A549 (cell line): Measurements from ENCODE around the gene SHC2. TPM values are rescaled to one million over a fixed set of nuclear protein-coding genes. Genes with fewer than 3 reads are reported as not detected.
"Not testable (repeated sequence)": the region's sequence is repeated elsewhere in the genome, so short reads cannot be mapped to it uniquely, and the experiment has no call there.

Experiments used
- ATAC-seq, 2 experiments: fragments of 200-7000 bp in 1 of 2; fragments of >200 bp in 1 of 2; cut with Nextera tagmentation in 1 of 2; cut with Tn5 transposase in 1 of 2; 3 replicates each; pipeline versions ENCODE4 v1.8.0 to v1.9.1; 2018 to 2020; ENCODE audit warnings: mild to moderate bottlenecking in 1 of 2, moderate library complexity in 1 of 2
- CTCF ChIA-PET: fragments of 300-600 bp; sonication (Branson Sonifier 250); formaldehyde crosslinking; extraction: SDS; loops from one replicate; lab custom pipeline; 2021; ENCODE audit warnings: antibody characterized with exemption, inconsistent platforms; lab: Yijun Ruan, JAX
- POLR2A ChIA-PET: fragments of 350-600 bp; formaldehyde crosslinking; extraction: SDS; loops from one replicate; lab custom pipeline; 2021; ENCODE audit warnings: antibody characterized with exemption, inconsistent platforms; lab: Yijun Ruan, JAX
- DNase-seq, 2 experiments: peaks; one replicate each; pipeline versions ENCODE4 v3.0.0 to v3.0.0-alpha.2; 2011 to 2016; ENCODE audit warnings: low read depth in 1 of 2, low spot score in 1 of 2
- FAIRE-seq: peaks from 2 replicates; lab custom pipeline; 2011; peaks lifted over from hg19 to GRCh38; lab: Jason Lieb, UNC
- H3K27ac ChIP-seq, 2 experiments: fragments of >200 bp; sonication (Bioruptor Twin); formaldehyde crosslinking; 3 replicates each; pipeline ENCODE4 v1.5.1; 2016 to 2017
- H3K4me1 ChIP-seq: fragments of >200 bp; sonication (Bioruptor Twin); formaldehyde crosslinking; 3 replicates; pipeline ENCODE4 v1.6.1; 2016
- H3K4me2 ChIP-seq: fragments of >200 bp; sonication (Bioruptor Twin); formaldehyde crosslinking; 3 replicates; pipeline ENCODE4 v1.6.1; 2016
- H3K4me3 ChIP-seq: fragments of >200 bp; sonication (Bioruptor Twin); formaldehyde crosslinking; 3 replicates; pipeline ENCODE4 v1.5.1; 2016
- H3K9me3 ChIP-seq: fragments of >200 bp; sonication (Bioruptor Twin); formaldehyde crosslinking; 3 replicates; pipeline ENCODE4 v1.6.1; 2016
- BCL3 ChIP-seq: fragments of >200 bp; sonication (Bioruptor Twin); formaldehyde crosslinking; IDR thresholded peaks from 3 replicates; pipeline ENCODE4 v1.6.1; 2016
- CBX2 ChIP-seq: fragments of 200-600 bp; sonication (generic); IDR thresholded peaks from 2 replicates; pipeline ENCODE4 v1.6.1; 2016; ENCODE audit warnings: low read depth, mild to moderate bottlenecking, borderline replicate concordance
- CBX8 ChIP-seq: fragments of 200-600 bp; sonication (generic); IDR thresholded peaks from 2 replicates; pipeline ENCODE4 v1.6.1; 2016
- CHD4 ChIP-seq: fragments of 200-600 bp; sonication (generic); IDR thresholded peaks from 2 replicates; pipeline ENCODE4 v1.6.1; 2016; ENCODE audit warnings: antibody characterized with exemption, mild to moderate bottlenecking, borderline replicate concordance
- CTCF ChIP-seq: fragments of >200 bp; sonication (Bioruptor Twin); formaldehyde crosslinking; IDR thresholded peaks from 3 replicates; pipeline ENCODE4 v1.5.1; 2016
- E2F6 ChIP-seq: IDR thresholded peaks from 2 replicates; pipeline ENCODE4 v1.6.1; 2012; ENCODE audit warnings: low read depth, borderline replicate concordance
- EP300 ChIP-seq, 2 experiments: fragments of >200 bp; sonication (Bioruptor Twin); formaldehyde crosslinking; IDR thresholded peaks; 2 replicates in 1 of 2; 3 replicates in 1 of 2; pipeline ENCODE4 v1.6.1; 2016 to 2017
- GATA3 ChIP-seq: IDR thresholded peaks from 2 replicates; pipeline ENCODE4 v1.6.1; 2012; ENCODE audit warnings: borderline replicate concordance
- HOXA7 ChIP-seq: fragments of 250-450 bp; sonication (Bioruptor Pico); IDR thresholded peaks from 2 replicates; pipeline ENCODE4 v1.5.0; 2020; ENCODE audit warnings: mild to moderate bottlenecking, moderate library complexity
- JUNB ChIP-seq: fragments of >200 bp; sonication (Bioruptor Twin); formaldehyde crosslinking; IDR thresholded peaks from 2 replicates; pipeline ENCODE4 v1.6.1; 2016
- KDM5A ChIP-seq: fragments of 200-600 bp; sonication (generic); IDR thresholded peaks from 2 replicates; pipeline ENCODE4 v1.6.1; 2016; ENCODE audit warnings: antibody characterized with exemption, mild to moderate bottlenecking
- MAFK ChIP-seq: fragments of 450-650 bp; IDR thresholded peaks from 2 replicates; pipeline ENCODE4 v1.6.1; 2014; ENCODE audit not compliant: partially characterized antibody
- MAX ChIP-seq: IDR thresholded peaks from 2 replicates; pipeline ENCODE4 v1.6.1; 2012
- MAZ ChIP-seq: fragments of 150-350 bp; IDR thresholded peaks from 2 replicates; pipeline ENCODE4 v1.6.1; 2014; ENCODE audit warnings: antibody characterized with exemption, low read depth, low read length, borderline replicate concordance
- MYC ChIP-seq: IDR thresholded peaks from 2 replicates; pipeline ENCODE4 v1.6.1; 2012; ENCODE audit warnings: mild to moderate bottlenecking, inconsistent platforms, low read length, improper control_type of control experiment, borderline replicate concordance
- NPAS2 ChIP-seq: fragments of 250-450 bp; sonication (Bioruptor Pico); IDR thresholded peaks from 2 replicates; pipeline ENCODE4 v1.8.0; 2022; ENCODE audit warnings: mild to moderate bottlenecking, moderate library complexity, borderline replicate concordance
- PHF8 ChIP-seq: fragments of 200-600 bp; sonication (generic); IDR thresholded peaks from 2 replicates; pipeline ENCODE4 v1.6.1; 2016; ENCODE audit warnings: low read depth, mild to moderate bottlenecking, antibody characterized with exemption, moderate library complexity, borderline replicate concordance
- RAD21 ChIP-seq, 2 experiments: fragments of >200 bp in 1 of 2; sonication (Bioruptor Twin) in 1 of 2; formaldehyde crosslinking in 1 of 2; IDR thresholded peaks in 1 of 2; conservative IDR thresholded peaks in 1 of 2; 2 replicates in 1 of 2; 3 replicates in 1 of 2; pipeline ENCODE4 v1.6.1; 2012 to 2018; ENCODE audit warnings: inconsistent platforms in 1 of 2
- RARB ChIP-seq: fragments of 250-450 bp; sonication (Bioruptor Pico); IDR thresholded peaks from 2 replicates; pipeline ENCODE4 v1.8.0; 2021; ENCODE audit warnings: mild to moderate bottlenecking, moderate library complexity
- RNF2 ChIP-seq: fragments of 200-600 bp; sonication (generic); IDR thresholded peaks from 2 replicates; pipeline ENCODE4 v1.6.1; 2016; ENCODE audit warnings: low read depth, mild to moderate bottlenecking, antibody characterized with exemption, moderate library complexity, borderline replicate concordance
- SMC3 ChIP-seq: fragments of >200 bp; sonication (Bioruptor Twin); formaldehyde crosslinking; IDR thresholded peaks from 3 replicates; pipeline ENCODE4 v1.6.1; 2018; ENCODE audit warnings: inconsistent platforms
- TP53 ChIP-seq: fragments of 250-450 bp; sonication (Bioruptor Pico); IDR thresholded peaks from 2 replicates; pipeline ENCODE4 v1.5.0; 2021; ENCODE audit warnings: mild to moderate bottlenecking, moderate library complexity
- ZSCAN20 ChIP-seq: fragments of 250-450 bp; sonication (Bioruptor Pico); IDR thresholded peaks from 2 replicates; pipeline ENCODE4 v1.8.0; 2022; ENCODE audit warnings: mild to moderate bottlenecking, moderate library complexity
- WGBS: methylation state at CpG from one replicate; pipeline ENCODE4 v1.1.6; 2017; ENCODE audit errors: missing lambda C conversion rate; 5-methylcytosine and 5-hydroxymethylcytosine counted together
- polyA plus RNA-seq, 4 experiments: library from polyadenylated mRNA; depleted of rRNA in 3 of 4; stranded (reverse); fragments of >200 nt; fragmentation: RNase III in 1 of 4; extraction: RNeasy Plus Mini Kit Qiagen cat#74134 plus additional on column Dnase treatment in 1 of 4; gene quantifications; 2 replicates in 3 of 4; 3 replicates in 1 of 4; pipeline ENCODE4 v1.2.3, GENCODE V29; 2011 to 2017
- TF ChIP-seq, protein P1 (sequence below): IDR thresholded peaks from 2 replicates; pipeline ENCODE4 v1.6.1; 2012
- TF ChIP-seq, protein P2 (sequence below): fragments of 450-650 bp; IDR thresholded peaks from 2 replicates; pipeline ENCODE4 v1.6.1; 2014; ENCODE audit warnings: antibody characterized with exemption

The SHC2 gene
- polyA plus RNA-seq, 2 of the 4 experiments (the other 2 are of a cell fraction), result 0.36 to 0.58 TPM

- CTCF ChIA-PET, result no interaction called here
- POLR2A ChIA-PET, result no interaction called here
- TF ChIP-seq KDM5A, result no peak
- TF ChIP-seq CHD4, result no peak
- no peak for TF ChIP-seq NPAS2 (CRISPR knock-in tag)
- TF ChIP-seq BCL3, result no peak
- TF ChIP-seq EP300 (IDR thresholded peaks at IDR 0.05), result no peak
- TF ChIP-seq RNF2, result no peak
- TF ChIP-seq TP53, result no peak
- TF ChIP-seq HOXA7, result no peak
- Histone ChIP-seq H3K27ac (no peak overlapping the region), H3K4me2 (no peak overlapping the region), H3K4me3 (no peak overlapping the region), H3K9me3 (0 out of 3 replicates have a peak, but pooled peaks cover 3% of the 10 kb centered on the region), H3K4me1 (no peaks in the 10 kb centered on the region)
- FAIRE-seq (no peak), DNase-seq (no peak), ATAC-seq (no peak)
- 61% methylated on average over 5 of the region's 10 CpGs for WGBS
These were observed 30.1 kb downstream of the SHC2 start for GRCh38 chr19:430701-431100.

DNA sequence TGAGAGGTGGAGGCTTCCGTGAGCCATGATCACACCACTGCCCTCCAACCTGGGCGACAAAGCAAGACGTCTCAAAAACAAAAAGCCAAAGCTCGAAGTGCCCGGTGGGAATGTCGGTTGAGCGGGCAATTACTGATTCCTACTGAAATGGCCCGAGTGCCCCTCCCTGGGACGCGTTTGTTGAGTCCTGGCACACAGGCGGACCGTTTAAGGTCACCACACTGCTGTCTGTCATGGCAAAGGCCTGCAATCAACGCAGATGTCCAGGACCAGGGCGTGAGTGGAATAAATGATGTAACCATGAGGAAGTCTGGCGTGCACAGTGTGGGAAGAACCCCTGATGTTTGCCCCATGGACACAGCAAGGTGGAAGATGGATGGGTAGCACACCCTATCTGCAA, 32.7 kb downstream of the SHC2 start:
- FAIRE-seq (no peak), ATAC-seq (no peak), DNase-seq (no peak)
- Histone ChIP-seq H3K4me1 (no peaks in the 10 kb centered on the region), H3K4me2 (no peak overlapping the region), H3K4me3 (no peak overlapping the region), H3K9me3 (no peaks in the 10 kb centered on the region), H3K27ac (no peak overlapping the region)
- POLR2A ChIA-PET, result no interaction called here
- TF ChIP-seq MAFK (no peak), E2F6 (no peak)
- WGBS, result 72% methylated on average over 15 of the region's 15 CpGs
- CTCF ChIA-PET, result no interaction called here

GRCh38 chr19:427675-428074, 33.2 kb downstream of the SHC2 start:
- not testable (repeated sequence) for H3K27ac ChIP-seq

GRCh38 chr19:426725-427445, 33.9 kb downstream of the SHC2 start:
- Histone ChIP-seq H3K4me1 (no peaks in the 10 kb centered on the region), H3K27ac (no peak overlapping the region), H3K4me3 (no peak overlapping the region), H3K4me2 (no peak overlapping the region), H3K9me3 (no peaks in the 10 kb centered on the region)
- ATAC-seq (no peak), DNase-seq (no peak), FAIRE-seq (no peak)
- ChIA-PET CTCF (no interaction called here), POLR2A (no interaction called here)
- 71% methylated on average over 27 of the region's 51 CpGs for WGBS
- TF ChIP-seq MAX (no peak), CTCF (no peak), CBX8 (no peak), RAD21 (conservative IDR thresholded peaks at IDR 0.05 in 1 of 2, IDR thresholded peaks at IDR 0.05 in 1 of 2) (no peak), TP53 (no peak), MAFK (no peak), JUNB (no peak), MAZ (no peak), RARB (CRISPR knock-in tag) (no peak), GATA3 (no peak), MYC (no peak), HOXA7 (no peak), ZSCAN20 (CRISPR knock-in tag) (no peak), CBX2 (no peak), SMC3 (no peak), PHF8 (no peak)
- TF ChIP-seq, protein P1, sequence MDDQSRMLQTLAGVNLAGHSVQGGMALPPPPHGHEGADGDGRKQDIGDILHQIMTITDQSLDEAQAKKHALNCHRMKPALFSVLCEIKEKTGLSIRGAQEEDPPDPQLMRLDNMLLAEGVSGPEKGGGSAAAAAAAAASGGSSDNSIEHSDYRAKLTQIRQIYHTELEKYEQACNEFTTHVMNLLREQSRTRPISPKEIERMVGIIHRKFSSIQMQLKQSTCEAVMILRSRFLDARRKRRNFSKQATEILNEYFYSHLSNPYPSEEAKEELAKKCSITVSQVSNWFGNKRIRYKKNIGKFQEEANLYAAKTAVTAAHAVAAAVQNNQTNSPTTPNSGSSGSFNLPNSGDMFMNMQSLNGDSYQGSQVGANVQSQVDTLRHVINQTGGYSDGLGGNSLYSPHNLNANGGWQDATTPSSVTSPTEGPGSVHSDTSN, result no peak
- TF ChIP-seq, protein P2, sequence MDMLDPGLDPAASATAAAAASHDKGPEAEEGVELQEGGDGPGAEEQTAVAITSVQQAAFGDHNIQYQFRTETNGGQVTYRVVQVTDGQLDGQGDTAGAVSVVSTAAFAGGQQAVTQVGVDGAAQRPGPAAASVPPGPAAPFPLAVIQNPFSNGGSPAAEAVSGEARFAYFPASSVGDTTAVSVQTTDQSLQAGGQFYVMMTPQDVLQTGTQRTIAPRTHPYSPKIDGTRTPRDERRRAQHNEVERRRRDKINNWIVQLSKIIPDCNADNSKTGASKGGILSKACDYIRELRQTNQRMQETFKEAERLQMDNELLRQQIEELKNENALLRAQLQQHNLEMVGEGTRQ, result no peak

More at GRCh38 chr19:427675-428074, 33.2 kb downstream of the SHC2 start:
- H3K4me2 ChIP-seq, ATAC-seq, H3K4me3 ChIP-seq, CTCF ChIA-PET, POLR2A ChIA-PET, H3K4me1 ChIP-seq, DNase-seq, H3K9me3 ChIP-seq, FAIRE-seq: not testable (repeated sequence)
- WGBS, result 33% methylated on average over 4 of the region's 19 CpGs
